WTC11 (cell line): ENCODE results near the gene RAB11FIP3.

Source experiments
- CTCF ChIP-seq: fragments of 200-600 bp; IDR thresholded peaks from 2 replicates; pipeline ENCODE4 v1.8.0; 2022; ENCODE audit warnings: antibody characterized with exemption
- MLX ChIP-seq: sonication (generic); formaldehyde crosslinking; IDR thresholded peaks from 2 replicates; pipeline ENCODE4 v1.8.1; 2023; ENCODE audit warnings: mild to moderate bottlenecking, missing genetic modification reagents, moderate library complexity
- PRDM15 ChIP-seq: sonication (generic); formaldehyde crosslinking; IDR thresholded peaks from 2 replicates; pipeline ENCODE4 v1.8.0; 2022; ENCODE audit warnings: missing genetic modification reagents
- TEAD1 ChIP-seq: sonication (generic); formaldehyde crosslinking; IDR thresholded peaks from 2 replicates; pipeline ENCODE4 v1.8.0; 2022; ENCODE audit warnings: mild to moderate bottlenecking, missing genetic modification reagents
- TEAD4 ChIP-seq: sonication (generic); formaldehyde crosslinking; IDR thresholded peaks from 2 replicates; pipeline ENCODE4 v1.8.0; 2022; ENCODE audit warnings: mild to moderate bottlenecking, missing genetic modification reagents
- ZNF138 ChIP-seq: sonication (generic); formaldehyde crosslinking; conservative IDR thresholded peaks from 2 replicates; pipeline ENCODE4 v1.8.1; 2022; ENCODE audit warnings: mild to moderate bottlenecking, moderate library complexity, missing genetic modification reagents

DNA sequence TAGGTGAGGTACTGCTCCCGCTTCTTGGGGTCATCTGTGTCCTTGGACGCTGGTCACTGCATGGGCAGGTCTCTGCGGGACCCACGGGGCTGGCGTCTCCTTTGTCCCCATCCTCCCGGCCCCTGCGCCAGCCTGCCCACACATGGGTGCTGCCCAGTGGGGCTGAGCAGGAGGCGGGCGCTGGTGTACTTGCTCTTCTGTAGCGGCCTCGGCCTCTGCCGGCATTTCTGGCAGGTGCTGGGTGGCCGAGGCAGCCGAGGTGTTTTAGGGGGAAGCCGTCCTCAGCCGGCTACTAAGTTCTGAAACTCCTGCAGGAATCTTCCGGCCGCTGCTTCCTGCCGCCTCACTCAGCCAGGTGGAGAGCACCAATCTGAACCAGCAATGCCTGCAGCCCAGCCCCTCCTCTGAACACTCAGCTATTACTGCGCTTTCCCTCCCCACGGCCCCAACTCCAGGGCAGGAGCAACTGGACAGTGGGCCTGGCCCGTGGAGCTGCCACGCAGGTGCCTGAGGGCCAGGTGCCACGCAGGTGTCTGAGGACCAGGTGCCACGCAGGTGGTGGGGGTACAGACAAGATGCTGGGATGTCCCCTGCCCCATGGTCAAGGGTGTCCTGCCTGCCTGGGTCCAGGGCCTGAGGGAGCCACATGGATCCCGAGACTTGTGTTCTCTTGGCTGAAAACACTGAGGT lies 13.7 kb upstream of the RAB11FIP3 start:
- TF ChIP-seq MLX (CRISPR knock-in tag): no peak
- no peak for TF ChIP-seq PRDM15
- no peak for TF ChIP-seq CTCF
- TF ChIP-seq ZNF138 (CRISPR knock-in tag): no peak
- TF ChIP-seq TEAD1 (CRISPR knock-in tag): no peak
- no peak for TF ChIP-seq TEAD4 (CRISPR knock-in tag)
